GM21360 (cell line): ENCODE data around the gene FAF2.
A peak's percentile ranks its signal among the peaks of the same experiment; 100 is the strongest.
"Not testable (repeated sequence)": the region's sequence is repeated elsewhere in the genome, so short reads cannot be mapped to it uniquely, and the experiment has no call there.

Source experiments
- ATAC-seq: cut with Tn5 transposase; IDR thresholded peaks from one replicate; pipeline ENCODE4 v1.9.1; 2021; ENCODE audit warnings: mild to moderate bottlenecking, moderate library complexity; ENCODE audit not compliant: unreplicated experiment

The FAF2 gene

GRCh38 chr5:176447978-176448608, at the start of gene FAF2:
Gene FAF2 (plus strand): TSS chr5:176448385. CDS start chr5:176448408, 23 bp downstream.
- ATAC-seq, result peak; percentile 94

DNA sequence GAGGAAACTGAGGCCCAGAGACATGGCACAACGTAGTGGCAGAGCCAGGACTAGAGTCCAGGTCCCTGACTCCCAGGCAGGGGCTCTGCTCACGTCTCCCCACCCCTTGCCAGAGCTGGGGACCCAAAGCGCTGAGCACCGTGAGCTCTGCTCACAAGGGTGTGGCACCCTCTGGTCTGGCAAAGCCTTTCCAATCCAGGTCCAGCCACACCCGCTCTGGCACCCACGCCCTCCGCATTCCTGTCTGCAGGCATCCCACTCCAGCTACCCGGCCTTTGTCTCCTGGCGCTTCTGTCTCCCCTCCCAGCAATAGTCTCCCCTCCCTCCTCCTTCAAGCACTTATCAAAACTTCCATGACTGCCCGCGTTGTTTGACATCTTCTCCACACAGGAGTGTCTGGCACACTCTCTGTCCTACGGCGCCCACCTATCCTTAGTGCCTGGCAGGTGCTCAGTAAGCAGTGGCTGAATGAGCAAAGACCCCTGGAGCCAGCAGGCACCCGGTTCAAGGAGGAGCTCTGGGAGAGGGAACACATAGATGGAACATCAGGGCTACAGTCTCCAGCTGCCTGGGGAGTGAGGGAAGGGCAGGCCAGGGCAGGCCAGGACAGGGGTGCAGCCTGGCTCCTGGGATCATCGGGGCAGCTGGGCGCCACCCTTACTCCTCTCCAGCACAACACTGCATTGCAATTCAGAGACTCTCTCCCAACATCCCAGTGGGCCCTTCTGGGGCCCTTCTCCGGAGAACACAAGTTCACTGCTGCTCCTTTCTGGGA, 47.6 kb upstream of the FAF2 start:
- ATAC-seq, result no peak

- no peak for ATAC-seq
These were observed 46.6 kb upstream of the FAF2 start for GRCh38 chr5:176401281-176402205.

DNA sequence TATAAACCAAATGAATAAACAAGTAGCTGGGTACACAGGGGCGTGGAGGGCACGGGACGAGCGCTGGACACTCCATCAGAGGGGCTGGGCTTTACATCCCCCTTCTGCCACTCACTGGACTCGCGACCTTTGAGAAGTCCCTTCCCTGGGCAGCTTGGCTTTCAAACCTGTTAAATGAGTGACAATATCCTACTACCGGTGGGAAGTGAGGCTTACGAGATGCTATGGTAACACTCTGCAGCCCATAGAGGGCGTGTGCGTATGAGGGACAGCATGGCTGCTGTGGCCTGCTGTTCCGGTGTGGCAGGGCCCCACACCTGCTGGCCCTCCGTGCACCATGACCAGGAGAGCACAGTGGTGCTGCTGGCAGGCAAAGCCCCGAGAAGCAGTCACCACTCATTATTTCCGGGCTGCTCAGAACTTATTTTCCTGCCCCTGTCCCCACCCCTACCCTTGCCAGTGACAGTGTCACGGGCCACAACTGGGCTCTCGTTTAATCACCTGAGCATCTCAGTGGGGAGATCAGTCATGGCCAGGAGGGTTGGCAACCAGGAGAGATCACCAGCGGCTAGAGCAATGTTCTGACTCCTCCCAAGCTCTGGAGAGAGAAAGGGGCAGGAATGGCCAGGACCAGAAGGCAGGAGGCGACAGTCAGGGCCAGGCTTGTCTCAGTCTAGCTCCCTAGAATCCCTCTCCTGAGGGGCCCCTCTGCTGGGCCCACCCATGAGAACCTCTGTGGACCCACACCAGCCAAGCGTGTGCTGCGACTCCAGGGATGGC, 42.3 kb upstream of the FAF2 start:
- no peak for ATAC-seq

DNA sequence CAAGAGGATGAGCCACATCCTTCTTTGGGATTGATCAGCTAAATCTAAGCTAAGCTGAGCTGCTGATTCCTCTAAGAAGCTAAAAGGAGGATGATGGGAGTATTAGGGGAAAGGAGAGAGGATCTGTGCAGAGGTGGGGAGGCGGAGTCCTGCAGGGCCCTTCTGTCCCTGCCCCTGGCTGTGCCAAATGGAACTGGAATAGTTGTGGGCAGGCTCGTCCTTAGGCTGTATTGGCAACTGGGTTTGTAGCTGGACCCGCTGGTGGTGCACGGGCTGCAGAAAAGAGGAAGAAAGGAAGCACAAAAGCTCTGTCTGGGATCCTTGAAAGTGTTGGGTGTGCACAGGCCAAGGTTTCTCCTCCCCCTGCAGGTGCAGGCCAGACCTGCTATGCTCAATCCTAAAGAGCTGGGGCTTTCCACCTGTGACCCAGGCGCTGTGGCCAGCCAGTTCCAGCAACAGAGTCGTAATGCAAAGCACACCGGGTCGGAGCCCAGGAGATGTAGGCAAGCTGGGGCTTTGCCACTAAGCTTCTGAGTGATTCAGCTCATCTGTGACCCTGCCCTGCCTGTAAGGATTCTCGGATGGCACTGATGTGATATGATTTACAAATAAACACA, 41.6 kb upstream of the FAF2 start:
- no peak for ATAC-seq

DNA sequence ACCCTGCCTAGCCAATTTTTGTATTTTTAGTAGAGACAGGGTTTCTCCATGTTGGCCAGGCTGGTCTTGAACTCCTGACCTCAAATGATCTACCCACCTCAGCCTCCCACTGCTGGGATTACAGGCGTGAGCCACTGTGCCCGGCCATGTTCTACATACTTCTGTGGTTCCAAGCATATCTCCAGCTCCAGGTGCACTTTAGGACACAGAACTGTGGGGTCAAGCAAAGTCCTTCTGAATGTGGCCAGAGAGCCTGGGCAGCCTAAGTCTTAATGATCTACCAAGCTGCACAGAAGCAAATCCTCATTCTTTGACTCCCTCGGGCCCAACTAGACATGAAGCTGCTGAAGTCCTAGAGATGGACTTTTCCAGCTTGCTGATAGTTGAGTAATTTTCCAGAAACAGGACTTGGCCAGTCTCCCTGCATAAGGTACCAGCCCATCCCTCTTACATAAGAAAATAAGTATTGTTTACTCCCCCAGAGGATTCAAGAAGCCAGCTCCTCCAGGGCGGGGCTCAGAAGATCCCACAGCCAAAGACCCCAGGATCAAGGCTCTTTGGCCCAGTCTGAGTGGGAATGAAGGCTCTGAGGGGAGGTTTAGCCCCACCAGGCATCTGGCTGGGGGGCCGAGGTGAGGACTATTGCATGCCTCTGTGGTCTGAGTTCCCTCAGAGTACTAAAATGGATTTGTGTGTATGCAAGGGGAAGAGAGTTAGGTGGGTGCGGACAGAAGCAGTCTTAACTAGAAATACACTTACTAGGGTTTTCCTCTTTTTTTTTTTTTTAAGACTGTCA, 40.5 kb upstream of the FAF2 start:
- ATAC-seq, result no peak

DNA sequence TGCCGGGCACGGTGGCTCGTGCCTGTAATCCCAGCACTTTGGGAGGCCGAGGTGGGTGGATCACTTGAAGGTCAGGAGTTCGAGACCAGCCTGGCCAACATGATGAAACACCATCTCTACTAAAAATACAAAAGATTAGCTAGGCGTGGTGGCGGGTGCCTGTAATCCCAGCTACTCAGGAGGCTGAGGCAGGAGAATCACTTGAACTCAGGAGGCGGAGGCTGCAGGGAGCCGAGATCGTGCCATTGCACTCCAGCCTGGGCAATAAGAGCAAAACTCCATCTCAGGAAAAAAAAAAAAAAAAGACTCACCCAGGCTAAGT, 40.0 kb upstream of the FAF2 start:
- ATAC-seq, result not testable (repeated sequence)

- no peak for ATAC-seq
These were observed 39.6 kb upstream of the FAF2 start for GRCh38 chr5:176408590-176408989.

DNA sequence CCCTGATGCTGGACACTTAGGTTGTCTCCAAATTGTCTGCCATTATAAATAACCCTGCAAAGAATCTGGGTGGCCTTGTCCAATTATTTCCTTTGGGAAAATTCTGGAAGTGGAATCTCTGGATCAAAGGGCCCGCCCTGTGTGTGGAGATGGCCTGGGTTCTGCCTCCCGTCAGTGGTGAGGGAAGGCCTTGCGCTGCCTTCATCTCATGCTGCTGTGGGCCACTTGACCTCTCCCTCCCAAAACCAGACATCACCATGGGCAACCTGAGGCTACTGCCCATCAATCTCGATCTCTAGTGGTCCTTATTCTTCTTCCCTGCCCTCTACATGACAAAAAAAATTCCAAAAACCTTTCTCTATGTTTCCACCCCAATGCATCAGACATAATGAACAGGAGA, 38.4 kb upstream of the FAF2 start:
- no peak for ATAC-seq

DNA sequence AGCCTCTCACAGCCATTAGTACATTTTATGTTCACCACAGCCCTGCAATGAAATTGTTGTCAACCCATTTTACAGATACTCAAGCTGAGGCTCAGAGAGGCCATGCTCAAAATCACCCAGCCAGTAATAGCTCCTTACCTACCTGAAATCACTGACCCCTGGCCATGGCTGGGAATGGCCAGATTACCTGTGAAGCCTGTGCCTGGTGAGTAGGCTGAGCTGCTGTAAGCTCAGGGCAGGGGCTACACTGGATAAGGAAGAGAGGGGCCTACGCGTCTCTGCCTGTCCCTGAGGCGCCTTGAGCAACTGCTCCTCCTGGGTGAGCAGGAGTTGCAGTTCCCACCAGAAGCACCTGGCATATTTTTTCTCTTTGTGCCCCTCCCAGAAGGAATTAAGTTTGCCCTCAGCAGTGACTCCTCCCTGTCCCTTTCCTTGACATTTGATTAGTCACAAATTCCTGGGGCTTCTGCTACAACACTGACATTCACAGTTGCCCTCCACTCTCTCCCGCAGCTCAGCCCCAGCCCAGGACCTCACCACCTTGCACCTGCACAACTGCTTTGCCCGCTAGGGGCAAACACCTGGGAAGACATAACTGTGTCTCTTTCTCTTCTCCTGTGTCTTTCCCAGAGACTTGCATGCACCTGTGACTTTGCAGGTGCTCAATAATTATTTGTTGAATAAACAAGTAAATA, 37.6 kb upstream of the FAF2 start:
- ATAC-seq, result no peak

GRCh38 chr5:176412517-176413254, 35.5 kb upstream of the FAF2 start:
- ATAC-seq, result no peak

DNA sequence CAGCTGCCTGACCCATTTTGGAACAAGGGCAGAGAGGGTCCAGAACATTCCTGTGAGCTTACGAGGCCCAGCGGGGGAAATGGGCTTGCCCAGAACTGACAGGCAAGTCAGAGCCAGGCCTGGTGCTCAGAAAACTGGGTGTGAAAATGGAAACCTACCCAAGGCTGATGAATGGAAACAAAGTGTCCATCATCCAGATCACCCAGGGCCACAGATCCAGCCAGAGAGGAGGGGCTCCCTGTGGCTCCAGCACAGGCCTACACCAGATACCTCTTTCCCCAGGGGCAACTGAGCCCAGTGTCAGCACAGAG, 35.0 kb upstream of the FAF2 start:
- ATAC-seq, result no peak

DNA sequence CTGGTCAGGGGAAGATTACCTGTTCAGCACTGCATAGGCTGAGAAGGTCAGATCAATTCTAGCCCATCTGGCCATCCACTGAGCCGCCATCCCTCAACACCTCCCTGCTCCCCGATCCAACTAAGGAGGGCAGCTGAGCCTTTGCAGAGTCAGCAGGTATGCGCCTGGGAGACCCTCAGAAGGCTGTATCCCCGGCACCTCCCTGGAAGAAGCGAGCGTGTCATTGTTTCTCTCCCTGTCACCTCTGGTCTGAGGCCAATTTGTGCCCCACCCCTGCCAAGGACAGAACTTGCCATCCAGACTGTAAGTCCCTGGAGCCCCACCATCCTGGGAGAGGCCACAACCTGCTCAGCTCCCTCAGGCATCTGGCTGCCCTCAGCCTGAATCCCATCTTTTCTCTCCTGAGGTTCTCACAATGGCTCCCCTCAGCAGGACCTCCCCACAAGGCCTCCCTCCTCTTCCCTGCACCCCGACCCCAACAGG, 34.4 kb upstream of the FAF2 start:
- ATAC-seq, result no peak

DNA sequence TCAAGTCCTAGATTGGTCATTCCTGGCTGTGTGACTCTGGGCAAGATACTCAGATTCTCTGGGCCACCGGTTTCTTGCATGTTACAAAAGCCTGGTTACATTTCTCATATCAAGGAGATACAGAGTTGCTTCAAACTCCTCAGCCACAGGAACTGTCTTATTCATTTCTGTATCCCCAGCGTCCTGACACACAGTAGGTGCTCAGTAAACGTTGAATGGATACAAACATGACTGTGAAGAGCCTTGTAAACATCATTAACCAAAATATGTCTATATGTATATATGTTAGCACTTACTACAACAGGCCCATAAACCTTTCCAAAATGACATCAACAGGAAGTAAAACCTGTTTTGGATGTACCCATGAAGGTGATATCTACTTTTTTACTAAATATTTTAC, 33.5 kb upstream of the FAF2 start:
- no peak for ATAC-seq

DNA sequence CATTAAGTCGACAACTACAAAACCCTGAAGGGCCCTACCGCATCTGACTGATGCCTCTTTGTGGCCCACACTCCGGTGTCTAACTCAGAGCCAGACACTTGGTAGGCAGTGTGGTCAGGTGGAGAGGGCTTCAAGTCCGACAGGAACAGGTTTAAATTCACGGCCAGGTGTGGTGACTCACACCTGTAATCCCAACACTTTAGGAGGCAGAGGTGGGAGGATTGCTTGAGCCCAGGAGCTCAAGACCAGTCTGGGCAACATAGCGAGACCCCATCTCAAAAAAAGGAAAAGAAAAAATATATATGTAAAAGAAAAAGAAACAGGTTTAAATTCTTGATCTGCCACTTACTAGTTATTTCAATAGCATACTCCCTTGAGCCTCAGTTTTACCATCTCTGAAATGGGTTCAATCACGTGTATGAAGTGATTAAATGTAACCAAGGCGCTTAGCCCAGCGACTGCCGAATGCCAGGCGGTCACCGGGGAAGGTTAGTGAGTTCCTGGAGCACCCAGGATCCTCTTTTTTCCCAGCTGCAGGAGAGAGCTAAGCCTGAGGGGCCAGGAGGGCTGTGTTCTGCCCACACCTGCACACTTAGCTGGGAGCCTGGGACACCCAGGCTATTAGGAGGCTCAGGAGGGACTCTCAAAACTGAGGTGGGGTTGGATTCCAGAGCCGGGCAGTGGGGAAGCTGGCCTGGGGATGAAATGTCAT, 32.8 kb upstream of the FAF2 start:
- no peak for ATAC-seq

- peak; percentile 86 for ATAC-seq
These were observed 31.9 kb upstream of the FAF2 start, which contains the start of gene CLTB for GRCh38 chr5:176415952-176416924. Gene CLTB (minus strand): TSS chr5:176416539. CDS start chr5:176416363, 176 bp downstream.
